Right renal pelvis (tissue), 4 donors: ENCODE data around the gene WFDC12. TPM values are rescaled to one million over a fixed set of nuclear protein-coding genes. Genes with fewer than 3 reads are reported as not detected.
"Not testable (repeated sequence)": the region's sequence is repeated elsewhere in the genome, so short reads cannot be mapped to it uniquely, and the experiment has no call there.

Source experiments
- DNase-seq, 4 donors: peaks; one replicate each; pipeline ENCODE4 v3.0.0-alpha.2; 2013; ENCODE audit warnings: low read depth in 4 of 4, low spot score in 3 of 4, missing footprints in 1 of 4
- polyA plus RNA-seq, 4 donors: library from polyadenylated mRNA; unstranded; fragments of 120-200 nt; gene quantifications; one replicate each; pipeline ENCODE4 v1.2.1, GENCODE V29; 2013; ENCODE audit not compliant: insufficient read length in 4 of 4

The WFDC12 gene
- under 1 TPM in 1 of 4 donors, not detected in 3; 0.06 TPM for polyA plus RNA-seq

GRCh38 chr20:45124365-45124764, at the start of gene WFDC12:
WFDC12 (minus strand) TSS chr20:45124465; CDS start chr20:45124447, 18 bp downstream.
- DNase-seq: no peak

DNA sequence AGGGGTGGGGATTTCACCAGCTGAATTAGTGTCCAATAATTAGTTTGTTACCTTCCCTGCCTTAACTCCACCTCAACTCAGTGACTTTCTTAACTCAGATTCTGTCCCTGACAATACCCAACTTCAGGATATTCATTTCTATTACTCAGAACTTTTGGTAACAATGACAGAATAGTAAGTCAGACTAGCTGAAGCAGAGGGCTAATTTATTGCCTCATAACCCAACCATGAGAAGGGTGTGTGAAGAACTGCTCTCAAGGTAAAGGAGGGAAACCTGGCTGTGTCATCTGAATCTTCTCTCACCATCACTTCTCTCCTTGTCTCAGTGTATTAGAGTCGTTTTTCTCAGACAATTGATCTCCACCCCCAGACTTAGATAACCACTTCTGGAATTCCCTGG, 49.3 kb upstream of the WFDC12 start:
- no peak for DNase-seq

DNA sequence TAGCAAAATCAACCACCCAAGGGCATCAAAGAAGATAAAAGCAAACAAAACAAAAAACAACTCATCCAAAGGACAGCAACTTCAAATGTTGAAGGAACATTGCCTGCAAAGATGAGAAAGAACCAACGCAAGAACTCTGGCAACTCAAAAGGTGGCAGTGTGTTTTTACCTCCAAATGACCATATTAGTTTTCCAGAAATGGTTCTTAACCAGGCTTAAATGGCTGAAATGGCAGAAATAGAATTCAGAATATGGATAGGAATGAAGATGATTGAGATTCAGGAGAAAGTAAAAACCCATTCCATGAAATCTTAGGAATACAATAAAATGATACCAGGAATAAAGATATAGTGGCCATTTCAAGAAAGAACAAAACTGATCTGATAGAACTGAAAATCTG, 40.6 kb upstream of the WFDC12 start:
- DNase-seq: no peak

DNA sequence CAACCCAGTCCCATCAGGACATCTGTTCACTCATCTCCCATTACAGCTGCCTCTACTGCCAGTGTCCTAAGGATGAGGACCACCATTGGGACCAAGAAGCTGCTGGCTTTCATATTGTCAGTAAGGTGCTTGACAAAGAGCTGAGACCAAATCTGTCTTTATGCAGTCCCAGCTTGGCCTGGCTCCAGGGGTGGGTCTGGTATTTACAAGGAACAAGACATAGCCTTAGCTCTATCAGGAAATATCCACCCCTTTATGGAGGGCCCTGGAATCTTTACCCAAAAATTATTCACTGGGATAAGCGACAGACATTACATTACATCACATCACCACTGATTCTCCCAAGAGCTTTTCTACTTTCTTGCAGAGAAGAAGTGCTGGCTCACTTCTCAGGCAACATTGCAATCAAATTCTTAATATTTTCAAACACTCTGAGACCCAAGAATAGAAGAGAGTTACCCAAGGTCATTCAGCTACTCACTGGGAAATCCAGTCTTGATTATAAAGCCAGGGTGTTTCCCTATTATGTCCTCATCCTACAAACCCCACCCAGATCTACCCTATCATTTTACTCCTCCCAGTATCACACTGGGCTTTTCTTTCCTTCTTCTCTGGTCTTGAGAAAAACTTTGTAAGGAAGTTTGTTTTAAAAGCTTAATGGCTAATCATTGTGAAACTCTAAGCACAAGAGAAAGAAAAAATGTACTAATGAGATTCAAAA, 39.0 kb upstream of the WFDC12 start:
- DNase-seq: no peak

DNA sequence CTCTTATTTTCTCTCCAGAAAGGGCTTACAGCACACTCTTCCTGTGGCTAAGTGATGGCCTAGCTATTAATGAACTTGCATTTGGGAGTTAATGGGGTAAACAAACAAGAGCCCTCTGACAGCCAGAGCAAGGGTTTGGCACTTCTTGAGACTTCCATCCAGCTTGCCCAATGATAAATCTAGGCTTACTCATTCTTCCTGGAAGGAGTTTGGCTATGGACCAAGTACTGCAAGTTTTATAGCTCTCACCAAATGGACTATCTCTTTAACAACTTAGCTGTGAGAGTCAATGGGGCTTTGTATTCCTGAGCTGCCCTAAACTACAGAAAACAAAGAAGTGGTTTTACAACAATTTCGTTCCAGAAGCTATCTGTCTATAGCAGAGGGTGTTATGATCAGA, 33.7 kb upstream of the WFDC12 start:
- DNase-seq: no peak

GRCh38 chr20:45156713-45157112, 32.4 kb upstream of the WFDC12 start:
- no peak for DNase-seq

GRCh38 chr20:45154794-45155193, 30.5 kb upstream of the WFDC12 start:
- DNase-seq: not testable (repeated sequence)

DNA sequence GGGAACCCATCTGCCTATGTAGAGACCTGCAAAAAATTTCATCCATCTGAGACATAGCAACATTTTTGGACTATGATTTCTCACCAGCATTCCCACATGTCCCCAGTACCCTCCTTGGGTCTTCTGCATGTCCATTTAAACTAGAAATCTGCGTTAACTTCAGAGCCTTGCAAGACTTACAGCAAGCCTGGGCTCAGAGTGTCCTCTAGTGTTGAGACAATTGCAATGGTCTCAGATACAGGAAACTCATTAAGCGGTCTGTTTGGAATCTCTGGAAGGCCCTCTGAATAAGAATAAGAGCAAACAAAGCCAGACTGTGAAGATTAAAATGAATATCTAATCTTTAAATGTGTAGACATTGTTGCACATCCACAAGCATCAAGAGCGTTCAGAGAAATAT, 29.9 kb upstream of the WFDC12 start:
- DNase-seq: no peak

DNA sequence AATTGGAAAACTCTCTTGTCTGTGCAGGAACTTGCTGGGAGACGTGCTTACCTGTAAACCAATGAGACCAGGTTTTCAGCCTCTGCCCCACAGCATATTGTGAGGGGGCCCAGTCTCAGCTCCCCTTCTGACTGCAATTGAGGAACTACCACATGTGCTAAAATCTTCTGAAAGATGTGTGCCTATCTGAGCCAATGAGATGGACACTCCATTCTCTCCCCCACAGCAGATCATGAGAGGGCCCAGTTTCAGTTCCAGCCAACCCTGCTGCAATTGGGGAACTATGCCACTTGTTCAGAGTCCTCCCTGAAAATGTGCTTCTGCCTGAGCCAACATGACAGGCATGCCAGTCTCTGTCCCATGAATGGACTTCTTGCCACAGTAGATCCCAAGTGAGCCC, 29.5 kb upstream of the WFDC12 start:
- no peak for DNase-seq

DNA sequence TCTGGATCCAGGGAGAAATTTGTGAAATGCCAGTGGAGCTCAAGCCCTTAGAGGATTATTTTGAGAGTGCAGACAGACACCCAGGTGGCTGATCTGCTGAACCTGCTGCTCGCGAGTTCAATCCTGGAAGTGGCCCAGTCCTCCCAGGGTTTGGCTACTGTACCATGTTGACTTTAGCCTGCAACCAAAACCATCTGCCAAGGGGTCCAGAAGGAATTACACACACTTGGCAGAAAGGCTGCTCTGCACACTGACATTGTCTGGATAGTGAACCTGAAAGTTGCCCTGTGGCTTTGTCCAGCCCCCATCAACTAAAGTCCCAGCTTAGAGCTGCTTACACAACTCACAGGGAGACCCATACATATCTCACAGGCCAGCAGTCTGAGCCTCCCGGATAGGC, 28.9 kb upstream of the WFDC12 start:
- DNase-seq: no peak

- DNase-seq: no peak
Measured at GRCh38 chr20:45152405-45152804, 28.1 kb upstream of the WFDC12 start.

DNA sequence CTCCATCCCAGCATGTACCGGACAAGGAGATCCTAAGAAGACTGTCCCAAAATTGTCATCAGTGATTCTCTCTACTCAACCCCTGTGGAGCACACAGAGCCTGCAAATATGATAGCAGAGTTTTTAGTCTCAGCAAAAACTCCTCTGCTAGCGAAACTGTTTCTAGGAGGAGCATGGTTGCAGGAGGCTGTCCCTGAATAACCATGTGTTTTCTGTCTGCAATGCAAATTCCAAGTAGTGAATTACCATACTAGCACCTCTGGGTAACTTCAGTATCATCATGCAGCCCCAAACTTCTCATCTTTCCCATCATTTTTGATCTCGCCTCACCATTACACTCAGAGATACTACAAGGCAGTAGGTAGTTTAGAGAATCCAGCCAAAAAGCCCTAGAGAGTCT, 24.8 kb upstream of the WFDC12 start:
- DNase-seq: no peak

DNA sequence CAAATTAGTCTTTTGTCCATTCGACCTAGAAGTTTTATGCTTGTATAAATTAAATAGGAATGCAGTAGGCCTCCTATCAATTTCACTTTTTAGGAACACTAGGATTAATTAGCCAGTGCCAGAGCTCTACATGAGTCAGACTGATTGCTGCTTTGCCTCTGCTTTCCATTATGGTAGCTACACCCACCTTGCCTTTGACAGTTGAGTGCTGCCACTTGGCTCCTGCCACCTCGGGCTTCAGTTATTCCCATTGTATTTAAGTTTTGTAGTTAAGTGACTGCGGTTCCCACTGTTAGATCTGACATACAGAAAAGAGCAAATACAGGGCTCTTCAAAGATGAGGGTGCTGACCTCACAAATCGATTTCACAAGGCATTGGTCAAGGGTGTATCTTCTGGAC, 16.6 kb upstream of the WFDC12 start:
- DNase-seq: no peak

GRCh38 chr20:45139733-45140375, 15.6 kb upstream of the WFDC12 start:
- not testable (repeated sequence) for DNase-seq

GRCh38 chr20:45138561-45139300, 14.5 kb upstream of the WFDC12 start:
- DNase-seq: no peak

- DNase-seq: no peak
Measured at GRCh38 chr20:45136911-45137310, 12.6 kb upstream of the WFDC12 start.

- DNase-seq: peak in 3 of 4 donors; percentile 3 to 12 (median 12)
Measured at GRCh38 chr20:45128099-45128498, 3.8 kb upstream of the WFDC12 start.

- no peak for DNase-seq
Measured at GRCh38 chr20:45121388-45121787, 2.9 kb downstream of the WFDC12 start.

GRCh38 chr20:45119556-45120266, 4.6 kb downstream of the WFDC12 start:
- DNase-seq: no peak

DNA sequence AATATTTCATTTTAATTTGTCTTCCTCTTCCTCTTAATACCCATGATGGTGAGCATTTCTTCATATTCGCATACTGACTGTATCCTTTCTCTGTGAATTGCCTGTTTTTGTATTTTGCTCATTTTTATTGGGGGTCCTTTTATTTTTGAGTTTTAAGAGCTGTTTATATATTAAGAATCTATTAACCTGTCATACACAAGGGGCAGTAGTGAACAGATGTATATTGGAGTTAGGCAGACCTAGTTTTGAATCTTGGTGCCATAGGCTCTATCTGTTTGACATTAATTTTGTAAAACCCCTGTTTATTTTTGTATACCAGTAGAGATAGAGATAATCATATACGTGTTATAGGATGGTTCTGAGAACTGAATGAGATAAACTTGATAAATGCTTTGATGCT, 6.2 kb downstream of the WFDC12 start:
- no peak for DNase-seq

GRCh38 chr20:45117581-45117980, 6.7 kb downstream of the WFDC12 start:
- no peak for DNase-seq
